Inferior parietal cortex (tissue), 1 donor: ENCODE data around the gene MSRB3.
"Not testable (repeated sequence)": the region's sequence is repeated elsewhere in the genome, so short reads cannot be mapped to it uniquely, and the experiment has no call there.

Experiments used
- DNase-seq: peaks from one replicate; pipeline ENCODE4 v3.0.0-alpha.2; 2016; ENCODE audit errors: extremely low spot score

MSRB3 gene

GRCh38 chr12:65287426-65287825, 8.9 kb downstream of the MSRB3 start:
- DNase-seq, result no peak

- no peak for DNase-seq
Measured at GRCh38 chr12:65292241-65292640, 13.8 kb downstream of the MSRB3 start.

GRCh38 chr12:65293735-65294134, 15.3 kb downstream of the MSRB3 start:
- DNase-seq, result no peak

GRCh38 chr12:65294641-65295262, 16.3 kb downstream of the MSRB3 start:
- no peak for DNase-seq

GRCh38 chr12:65296508-65297265, 18.2 kb downstream of the MSRB3 start:
- no peak for DNase-seq

- DNase-seq, result no peak
Measured at GRCh38 chr12:65300097-65300496, 21.6 kb downstream of the MSRB3 start.

GRCh38 chr12:65300679-65301349, 22.3 kb downstream of the MSRB3 start:
- no peak for DNase-seq

GRCh38 chr12:65302891-65303290, 24.4 kb downstream of the MSRB3 start:
- no peak for DNase-seq

GRCh38 chr12:65305346-65305950, 27.0 kb downstream of the MSRB3 start:
- no peak for DNase-seq

- no peak for DNase-seq
Measured at GRCh38 chr12:65306366-65307168, 28.1 kb downstream of the MSRB3 start.

- no peak for DNase-seq
Measured at GRCh38 chr12:65307169-65307501, 28.7 kb downstream of the MSRB3 start.

- no peak for DNase-seq
Measured at GRCh38 chr12:65308006-65308405, 29.5 kb downstream of the MSRB3 start.

- no peak for DNase-seq
Measured at GRCh38 chr12:65308601-65309071, 30.2 kb downstream of the MSRB3 start.

GRCh38 chr12:65311260-65311659, 32.8 kb downstream of the MSRB3 start:
- no peak for DNase-seq

- DNase-seq, result peak; percentile 44
Measured at GRCh38 chr12:65313719-65314317, 35.3 kb downstream of the MSRB3 start.

- not testable (repeated sequence) for DNase-seq
Measured at GRCh38 chr12:65315238-65315637, 36.8 kb downstream of the MSRB3 start.

GRCh38 chr12:65318186-65318685, 39.8 kb downstream of the MSRB3 start:
- DNase-seq, result no peak

GRCh38 chr12:65319688-65320200, 41.3 kb downstream of the MSRB3 start:
- no peak for DNase-seq

GRCh38 chr12:65323070-65323469, 44.6 kb downstream of the MSRB3 start:
- DNase-seq, result no peak

- no peak for DNase-seq
Measured at GRCh38 chr12:65324056-65324455, 45.6 kb downstream of the MSRB3 start.

GRCh38 chr12:65324551-65324950, 46.1 kb downstream of the MSRB3 start:
- DNase-seq, result no peak
